Cardiac muscle cell (in vitro differentiated cells and primary cell): ENCODE results near the gene C20orf144. TPM values are rescaled to one million over a fixed set of nuclear protein-coding genes. Genes with fewer than 3 reads are reported as not detected.
"Not testable (repeated sequence)": the region's sequence is repeated elsewhere in the genome, so short reads cannot be mapped to it uniquely, and the experiment has no call there.

ENCODE experiments used
- DNase-seq, 2 donors: peaks; one replicate each; pipeline versions ENCODE4 v3.0.0 to v3.0.0-alpha.2; 2010 to 2017; ENCODE audit warnings: low read depth in 1 of 2, low spot score in 1 of 2
- H3K27ac ChIP-seq: fragments of 200-600 bp; sonication (generic); 2 replicates; pipeline ENCODE4 v1.5.1; 2016
- H3K27me3 ChIP-seq: fragments of 200-600 bp; sonication (generic); 2 replicates; pipeline ENCODE4 v1.6.0; 2016; ENCODE audit warnings: control low read depth
- H3K36me3 ChIP-seq: fragments of 200-600 bp; sonication (generic); 2 replicates; pipeline ENCODE4 v1.5.1; 2016; ENCODE audit warnings: control low read depth
- H3K4me1 ChIP-seq: fragments of 200-600 bp; sonication (generic); 2 replicates; pipeline ENCODE4 v1.8.1; 2017; ENCODE audit warnings: low read depth, mild to moderate bottlenecking, mixed run types
- H3K4me3 ChIP-seq: fragments of 200-600 bp; sonication (generic); 2 replicates; pipeline ENCODE4 v1.5.1; 2016; ENCODE audit warnings: mild to moderate bottlenecking
- H3K9me3 ChIP-seq: fragments of 200-600 bp; sonication (generic); 2 replicates; pipeline ENCODE4 v1.5.1; 2017; ENCODE audit warnings: low read depth, mild to moderate bottlenecking, control low read depth
- CTCF ChIP-seq: IDR thresholded peaks from 2 replicates; pipeline ENCODE4 v1.5.1; 2012; ENCODE audit warnings: low read depth, mild to moderate bottlenecking, low read length
- polyA plus RNA-seq: library from polyadenylated mRNA; unstranded; fragments of >200 nt; fragmentation: Nextera tagmentation; extraction: Ambion mirVana; gene quantifications from 2 replicates; pipeline ENCODE4 v1.2.1, GENCODE V29; 2016
- total RNA-seq: library from RNA; depleted of rRNA; stranded (reverse); fragments of >200 nt; gene quantifications from 2 replicates; pipeline ENCODE4 v1.2.3, GENCODE V29; 2016

C20orf144 gene
- total and polyA plus RNA-seq, 2 experiments from 2014 or later = 0.21 to 1.4 TPM

DNA sequence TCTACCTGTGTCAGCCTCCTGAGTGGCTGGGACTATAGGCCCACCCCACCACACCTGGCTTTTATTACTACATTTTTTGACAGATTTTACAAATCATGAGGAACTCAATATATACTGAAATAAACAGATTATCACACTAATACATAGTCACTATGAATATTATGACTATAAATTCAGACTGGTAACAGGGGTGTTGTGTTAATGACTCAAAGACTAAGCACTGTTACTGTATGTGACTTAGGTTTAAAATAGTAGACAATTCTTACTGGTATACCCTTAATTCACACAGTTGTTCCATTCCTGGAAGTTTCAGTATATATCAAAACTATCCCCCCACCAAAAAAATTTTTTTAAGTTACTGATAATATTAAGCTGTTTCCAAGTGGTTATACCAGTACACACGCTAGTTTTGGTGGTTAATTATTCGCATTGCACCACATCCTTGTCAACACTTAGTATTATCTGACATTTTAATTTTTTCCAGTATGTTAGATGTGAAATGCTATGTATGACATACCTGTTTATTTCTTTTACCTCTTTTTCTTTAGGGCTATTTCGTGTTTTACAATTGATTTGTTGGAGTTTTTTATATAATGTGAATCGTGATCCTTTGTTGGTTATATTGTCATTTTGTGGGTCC lies 34.4 kb upstream of the C20orf144 start:
- H3K4me1 ChIP-seq = no peaks in the 10 kb centered on the region
- TF ChIP-seq CTCF = no peak

GRCh38 chr20:33629533-33629932 lies 32.6 kb upstream of the C20orf144 start:
- Histone ChIP-seq H3K27ac (peak overlapping the region; percentile 51), H3K9me3 (no peaks in the 10 kb centered on the region), H3K27me3 (no peaks in the 10 kb centered on the region), H3K36me3 (peaks cover 66% of the 10 kb centered on the region), H3K4me1 (no peaks in the 10 kb centered on the region), H3K4me3 (no peak overlapping the region)
- TF ChIP-seq CTCF = no peak
- no peak for DNase-seq

More for the DNA sequence above, 34.4 kb upstream of the C20orf144 start:
- DNase-seq = no peak
- Histone ChIP-seq H3K27ac (no peak overlapping the region), H3K27me3 (no peaks in the 10 kb centered on the region), H3K9me3 (no peaks in the 10 kb centered on the region), H3K4me3 (no peak overlapping the region), H3K36me3 (peaks cover 70% of the 10 kb centered on the region)

DNA sequence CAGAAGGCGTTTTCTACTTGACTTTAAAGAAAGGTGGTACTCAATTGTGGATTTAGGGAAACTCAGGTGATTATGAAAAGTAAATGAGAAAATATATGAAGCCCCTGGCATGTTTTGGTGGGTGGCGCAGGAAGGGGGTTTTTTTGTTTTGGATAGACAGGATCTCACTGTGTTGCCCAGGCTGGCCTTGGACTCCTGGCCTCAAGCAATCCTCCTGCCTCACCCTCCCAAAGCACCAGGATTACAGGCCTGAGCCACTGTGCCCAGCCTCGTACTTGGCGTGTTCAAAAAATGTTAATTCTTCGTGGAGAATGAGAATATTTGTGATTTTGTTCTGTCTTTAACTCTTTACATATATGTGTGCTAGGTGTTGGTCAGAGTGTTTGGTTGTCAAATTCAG lies 32.1 kb upstream of the C20orf144 start:
- no peak for DNase-seq
- peaks cover 62% of the 10 kb centered on the region for H3K36me3 ChIP-seq

DNA sequence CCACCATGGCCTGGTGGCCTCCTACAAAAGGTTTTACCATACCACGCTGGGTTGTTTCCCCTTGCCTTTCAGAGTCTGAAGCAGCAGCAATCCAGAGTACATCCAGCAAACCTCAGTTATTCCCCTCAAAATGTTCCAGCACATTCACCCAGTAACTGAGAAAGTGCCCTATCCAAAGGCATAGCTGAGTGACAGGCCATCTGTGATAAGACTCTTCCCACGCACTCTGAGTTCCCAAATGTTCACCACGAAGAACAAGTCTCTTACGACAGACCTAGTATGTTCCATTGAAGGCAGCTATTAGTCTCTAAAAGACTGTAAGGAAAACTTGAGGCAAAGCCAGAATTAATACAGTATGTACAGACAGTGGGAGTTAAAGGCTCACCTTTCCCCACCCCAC lies 31.6 kb upstream of the C20orf144 start:
- H3K9me3 ChIP-seq = no peaks in the 10 kb centered on the region
- H3K27me3 ChIP-seq = no peaks in the 10 kb centered on the region
- H3K4me3 ChIP-seq = no peak overlapping the region
- DNase-seq = peak in 1 of 2 donors; percentile 87
- TF ChIP-seq CTCF = no peak
- peak overlapping the region; percentile 51 for H3K27ac ChIP-seq
- peaks cover 3% of the 10 kb centered on the region for H3K4me1 ChIP-seq
- H3K36me3 ChIP-seq = peaks cover 56% of the 10 kb centered on the region

More for the DNA sequence above, 32.1 kb upstream of the C20orf144 start:
- H3K27ac ChIP-seq = peak overlapping the region; percentile 51
- H3K27me3 ChIP-seq = no peaks in the 10 kb centered on the region
- no peak for TF ChIP-seq CTCF
- H3K4me3 ChIP-seq = no peak overlapping the region
- no peaks in the 10 kb centered on the region for H3K9me3 ChIP-seq
- H3K4me1 ChIP-seq = no peaks in the 10 kb centered on the region

GRCh38 chr20:33631910-33632309 lies 30.2 kb upstream of the C20orf144 start:
- Histone ChIP-seq H3K36me3 (peaks cover 48% of the 10 kb centered on the region), H3K4me1 (peaks cover 13% of the 10 kb centered on the region)
- not testable (repeated sequence) for H3K27ac ChIP-seq, H3K27me3 ChIP-seq, DNase-seq, H3K9me3 ChIP-seq, H3K4me3 ChIP-seq

- no peaks in the 10 kb centered on the region for H3K27me3 ChIP-seq
- no peaks in the 10 kb centered on the region for H3K9me3 ChIP-seq
- H3K4me3 ChIP-seq = no peak overlapping the region
- DNase-seq = no peak
- peaks cover 42% of the 10 kb centered on the region for H3K36me3 ChIP-seq
- no peak for TF ChIP-seq CTCF
- peak overlapping the region; percentile 16 for H3K27ac ChIP-seq
- H3K4me1 ChIP-seq = peaks cover 13% of the 10 kb centered on the region
These were observed 26.8 kb upstream of the C20orf144 start for GRCh38 chr20:33635341-33635740.
